ENCODE results near the gene RFC3. TPM values are rescaled to one million over a fixed set of nuclear protein-coding genes. Genes with fewer than 3 reads are reported as not detected.

RFC3 gene
- polyA plus RNA-seq, 1 of the 3 experiments (the other 2 are of a cell fraction), result 15.8 TPM

GRCh38 chr13:33846303-33847062 is 28.5 kb downstream of the RFC3 start:
- TF ChIP-seq RXRA (IDR thresholded peaks at IDR 0.05; ENCODE audit: borderline replicate concordance, low read depth), result no peak
- TF ChIP-seq ELF1 (IDR thresholded peaks at IDR 0.05), result no peak
- TF ChIP-seq GATA2 (CRISPR knock-in tag; IDR thresholded peaks at IDR 0.05), result no peak
- no peak for TF ChIP-seq CTCF (IDR thresholded peaks at IDR 0.05)
- no peak for TF ChIP-seq EP300 (IDR thresholded peaks at IDR 0.05; ENCODE audit: borderline replicate concordance in 1 of 2, low read depth in 1 of 2, low read length in 1 of 2)
- TF ChIP-seq FOXJ3 (CRISPR knock-in tag; IDR thresholded peaks at IDR 0.05), result no peak
- no peak for TF ChIP-seq EZH2phosphoT487 (IDR thresholded peaks at IDR 0.05; ENCODE audit: borderline replicate concordance, low read depth)
- TF ChIP-seq JUND (IDR thresholded peaks at IDR 0.05), result no peak
- TF ChIP-seq TCF12 (IDR thresholded peaks at IDR 0.05), result no peak
- no peak for TF ChIP-seq FOXM1 (IDR thresholded peaks at IDR 0.05; ENCODE audit: low read depth)
- TF ChIP-seq RCOR1 (IDR thresholded peaks at IDR 0.05; ENCODE audit: low read length), result no peak
- TF ChIP-seq YY1 (IDR thresholded peaks at IDR 0.05; ENCODE audit: low read depth), result no peak
- no peak for TF ChIP-seq USF1 (IDR thresholded peaks at IDR 0.05; ENCODE audit: borderline replicate concordance, low read depth)
- TF ChIP-seq SMC3 (IDR thresholded peaks at IDR 0.05; ENCODE audit: low read depth, low read length), result no peak
- no peak for TF ChIP-seq RFX5 (IDR thresholded peaks at IDR 0.05; ENCODE audit: low read length)
- no peak for TF ChIP-seq SIN3A (IDR thresholded peaks at IDR 0.05; ENCODE audit: borderline replicate concordance, low read depth, low read length)
- TF ChIP-seq MXI1 (IDR thresholded peaks at IDR 0.05; ENCODE audit: low read depth, low read length), result no peak
- ChIA-PET CTCF (interaction anchor here (1.0 kb wide), 1 partner anchor 30 kb away, joined by 3 read pairs; no protein-coding TSS in a partner anchor), POLR2A (no interaction called here)
- Histone ChIP-seq H3K4me2 (no peak overlapping the region), H3F3A (replicated peaks; ENCODE audit: insufficient read depth) (no peaks in the 10 kb centered on the region), H3K36me3 (replicated peaks in 1 of 2; ENCODE audit: control insufficient read depth in 1 of 2, insufficient read depth in 2 of 2, low read length in 1 of 2) (peaks cover 9 to 14% of the 10 kb centered on the region in 2 experiments), H3K79me2 (ENCODE audit: insufficient read depth) (no peaks in the 10 kb centered on the region), H3K27me3 (ENCODE audit: insufficient read depth) (no peaks in the 10 kb centered on the region), H3K27ac (ENCODE audit: low read depth in 2 of 2, low read length in 1 of 2) (no peak overlapping the region), H3K9me3 (no peaks in the 10 kb centered on the region), H3K4me1 (ENCODE audit: control insufficient read depth in 1 of 2, insufficient read depth in 2 of 2, low read depth in 1 of 2, low read length in 1 of 2) (no peaks in the 10 kb centered on the region), H2AFZ (ENCODE audit: low read depth) (no peak overlapping the region), H4K20me1 (ENCODE audit: insufficient read depth) (no peaks in the 10 kb centered on the region), H3K4me3 (ENCODE audit: low read depth in 2 of 2, low read length in 1 of 2) (no peak overlapping the region), H3K9me2 (no peaks in the 10 kb centered on the region), H3K9ac (no peak overlapping the region)
- 96% methylated on average over 7 of the region's 10 CpGs for WGBS (ENCODE audit: low lambda C conversion rate)
- no peak for DNase-seq

All from SK-N-SH (cell line).